ENCODE measurements around the gene PDGFA.

DNA sequence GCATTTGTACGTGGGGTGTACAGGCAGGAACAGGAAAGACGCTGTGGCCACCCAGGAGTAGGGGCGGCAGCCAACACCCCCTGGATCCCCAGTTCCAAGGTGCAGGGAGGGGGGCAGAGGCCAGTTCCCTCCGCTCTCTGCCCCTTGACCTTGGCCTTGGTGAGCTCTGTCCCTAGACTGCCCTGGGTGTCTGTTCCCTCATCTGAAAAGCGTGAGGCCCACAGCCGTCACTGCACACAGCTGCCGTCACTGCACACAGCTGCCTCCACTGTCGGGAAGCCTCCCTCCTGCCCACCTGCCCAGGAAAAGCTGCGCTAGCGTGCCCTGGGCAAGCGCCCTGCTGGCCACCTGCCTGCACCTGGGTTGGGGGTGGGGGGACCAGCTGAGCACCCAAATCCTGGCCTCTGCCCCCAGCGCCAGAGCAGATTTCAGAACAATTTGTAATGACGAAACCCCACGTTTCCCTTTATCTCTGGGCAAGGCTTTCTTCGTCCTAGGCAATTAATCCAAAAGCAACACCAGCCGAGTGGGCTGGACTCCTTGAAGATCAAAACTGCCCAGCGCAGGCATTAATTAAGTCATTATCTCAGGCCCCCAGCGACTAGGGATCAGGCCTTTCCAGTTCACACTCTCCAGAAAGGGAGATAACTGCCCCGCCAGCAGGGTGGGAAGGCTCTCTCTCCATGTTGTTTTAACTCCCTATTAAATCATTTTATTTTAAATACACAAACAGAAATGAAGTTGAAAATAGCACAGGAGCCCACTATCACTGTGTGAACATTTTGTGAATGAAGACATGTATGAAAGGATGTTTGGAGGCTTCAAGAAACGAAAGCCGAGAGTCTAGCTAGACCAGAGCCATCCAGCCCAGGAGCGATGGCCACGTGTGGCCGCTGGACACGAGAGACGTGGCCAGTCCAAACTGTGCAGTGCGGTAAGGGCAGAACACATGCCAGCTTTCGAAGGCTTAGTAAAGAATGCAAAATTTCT, 4.0 kb upstream of the PDGFA start:
- TF ChIP-seq, protein P1, sequence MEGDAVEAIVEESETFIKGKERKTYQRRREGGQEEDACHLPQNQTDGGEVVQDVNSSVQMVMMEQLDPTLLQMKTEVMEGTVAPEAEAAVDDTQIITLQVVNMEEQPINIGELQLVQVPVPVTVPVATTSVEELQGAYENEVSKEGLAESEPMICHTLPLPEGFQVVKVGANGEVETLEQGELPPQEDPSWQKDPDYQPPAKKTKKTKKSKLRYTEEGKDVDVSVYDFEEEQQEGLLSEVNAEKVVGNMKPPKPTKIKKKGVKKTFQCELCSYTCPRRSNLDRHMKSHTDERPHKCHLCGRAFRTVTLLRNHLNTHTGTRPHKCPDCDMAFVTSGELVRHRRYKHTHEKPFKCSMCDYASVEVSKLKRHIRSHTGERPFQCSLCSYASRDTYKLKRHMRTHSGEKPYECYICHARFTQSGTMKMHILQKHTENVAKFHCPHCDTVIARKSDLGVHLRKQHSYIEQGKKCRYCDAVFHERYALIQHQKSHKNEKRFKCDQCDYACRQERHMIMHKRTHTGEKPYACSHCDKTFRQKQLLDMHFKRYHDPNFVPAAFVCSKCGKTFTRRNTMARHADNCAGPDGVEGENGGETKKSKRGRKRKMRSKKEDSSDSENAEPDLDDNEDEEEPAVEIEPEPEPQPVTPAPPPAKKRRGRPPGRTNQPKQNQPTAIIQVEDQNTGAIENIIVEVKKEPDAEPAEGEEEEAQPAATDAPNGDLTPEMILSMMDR (IDR thresholded peaks at IDR 0.05; ENCODE audit: low read depth, low read length, poor library complexity, severe bottlenecking): no peak
- TF ChIP-seq EZH2phosphoT487 (IDR thresholded peaks at IDR 0.05; ENCODE audit: borderline replicate concordance, low read length): no peak

Data from DOHH2 (cell line).